CD4-positive, alpha-beta T cell treated with Interleukin-17A for 4 hours (primary cell): ENCODE data around the gene APOBEC2.
"Not testable (repeated sequence)": the region's sequence is repeated elsewhere in the genome, so short reads cannot be mapped to it uniquely, and the experiment has no call there.

ENCODE experiments used
- DNase-seq: peaks from one replicate; pipeline ENCODE4 v3.0.0-alpha.2; 2020; ENCODE audit warnings: mixed read lengths

APOBEC2 gene

GRCh38 chr6:41053041-41053440, at the start of gene APOBEC2:
Gene APOBEC2 (plus strand): TSS chr6:41053202. CDS start chr6:41053348, 146 bp downstream.
- no peak for DNase-seq

- peak; percentile 71 for DNase-seq
Measured at GRCh38 chr6:41006217-41006616, 46.8 kb upstream of the APOBEC2 start.

GRCh38 chr6:41006980-41007379, 46.0 kb upstream of the APOBEC2 start:
- DNase-seq = not testable (repeated sequence)

GRCh38 chr6:41008011-41008410, 45.0 kb upstream of the APOBEC2 start:
- DNase-seq = no peak

GRCh38 chr6:41009669-41010068, 43.3 kb upstream of the APOBEC2 start:
- no peak for DNase-seq

GRCh38 chr6:41011673-41012072, 41.3 kb upstream of the APOBEC2 start:
- DNase-seq = no peak

- no peak for DNase-seq
Measured at GRCh38 chr6:41013466-41014153, 39.4 kb upstream of the APOBEC2 start.

GRCh38 chr6:41014780-41015179, 38.2 kb upstream of the APOBEC2 start:
- no peak for DNase-seq

GRCh38 chr6:41015860-41016259, 37.1 kb upstream of the APOBEC2 start:
- not testable (repeated sequence) for DNase-seq

- no peak for DNase-seq
Measured at GRCh38 chr6:41017663-41018062, 35.3 kb upstream of the APOBEC2 start.

- DNase-seq = no peak
Measured at GRCh38 chr6:41021832-41022231, 31.2 kb upstream of the APOBEC2 start.

GRCh38 chr6:41022294-41022693, 30.7 kb upstream of the APOBEC2 start:
- no peak for DNase-seq

GRCh38 chr6:41023114-41023513, 29.9 kb upstream of the APOBEC2 start:
- DNase-seq = no peak

GRCh38 chr6:41025966-41026530, 27.0 kb upstream of the APOBEC2 start:
- DNase-seq = no peak

- no peak for DNase-seq
Measured at GRCh38 chr6:41027241-41027640, 25.8 kb upstream of the APOBEC2 start.

GRCh38 chr6:41027799-41028560, 25.0 kb upstream of the APOBEC2 start:
- peak; percentile 79 for DNase-seq

- DNase-seq = no peak
Measured at GRCh38 chr6:41028561-41029412, 24.2 kb upstream of the APOBEC2 start.

GRCh38 chr6:41032830-41033229, 20.2 kb upstream of the APOBEC2 start:
- no peak for DNase-seq

- no peak for DNase-seq
Measured at GRCh38 chr6:41033776-41034175, 19.2 kb upstream of the APOBEC2 start.

GRCh38 chr6:41036186-41036585, 16.8 kb upstream of the APOBEC2 start:
- no peak for DNase-seq

GRCh38 chr6:41036601-41037000, 16.4 kb upstream of the APOBEC2 start:
- no peak for DNase-seq

GRCh38 chr6:41037107-41037900, 15.7 kb upstream of the APOBEC2 start:
- no peak for DNase-seq
